ENCODE data around the gene PAX2.

Gene PAX2

GRCh38 chr10:100760726-100761125, 15.3 kb downstream of the PAX2 start:
- no peak for DNase-seq

GRCh38 chr10:100761191-100761590, 15.8 kb downstream of the PAX2 start:
- no peak for DNase-seq

GRCh38 chr10:100763043-100763747, 17.8 kb downstream of the PAX2 start:
- DNase-seq: no peak

- DNase-seq: no peak
These were observed 21.5 kb downstream of the PAX2 start for GRCh38 chr10:100766693-100767421.

- DNase-seq: no peak
These were observed 22.0 kb downstream of the PAX2 start for GRCh38 chr10:100767422-100767775.

GRCh38 chr10:100769481-100769880, 24.1 kb downstream of the PAX2 start:
- no peak for DNase-seq

- DNase-seq: no peak
These were observed 28.3 kb downstream of the PAX2 start for GRCh38 chr10:100773646-100774045.

- no peak for DNase-seq
These were observed 28.8 kb downstream of the PAX2 start for GRCh38 chr10:100774223-100774622.

GRCh38 chr10:100774876-100775275, 29.5 kb downstream of the PAX2 start:
- DNase-seq: no peak

GRCh38 chr10:100775386-100775785, 30.0 kb downstream of the PAX2 start:
- DNase-seq: no peak

- no peak for DNase-seq
These were observed 30.5 kb downstream of the PAX2 start for GRCh38 chr10:100775871-100776270.

- DNase-seq: no peak
These were observed 31.3 kb downstream of the PAX2 start for GRCh38 chr10:100776671-100777070.

- no peak for DNase-seq
These were observed 33.9 kb downstream of the PAX2 start for GRCh38 chr10:100779329-100779728.

- no peak for DNase-seq
These were observed 34.9 kb downstream of the PAX2 start for GRCh38 chr10:100780324-100780723.

- no peak for DNase-seq
These were observed 35.8 kb downstream of the PAX2 start for GRCh38 chr10:100781145-100781665.

- DNase-seq: no peak
These were observed 37.3 kb downstream of the PAX2 start for GRCh38 chr10:100782461-100783244.

- no peak for DNase-seq
These were observed 38.7 kb downstream of the PAX2 start for GRCh38 chr10:100784126-100784525.

GRCh38 chr10:100786591-100786990, 41.2 kb downstream of the PAX2 start:
- no peak for DNase-seq

- DNase-seq: no peak
These were observed 42.9 kb downstream of the PAX2 start for GRCh38 chr10:100788002-100788903.

- no peak for DNase-seq
These were observed 45.4 kb downstream of the PAX2 start for GRCh38 chr10:100790761-100791208.

GRCh38 chr10:100791369-100792058, 46.1 kb downstream of the PAX2 start:
- DNase-seq: no peak

GRCh38 chr10:100792574-100792973, 47.2 kb downstream of the PAX2 start:
- DNase-seq: no peak

Data from SW 1271 (cell line).